GM23248 (cell line): Measurements from ENCODE around the gene ACOT11.

Experiments used
- EZH2 ChIP-seq: fragments of 200-600 bp; sonication (generic); IDR thresholded peaks from 2 replicates; pipeline ENCODE4 v1.6.1; 2018; ENCODE audit warnings: antibody characterized with exemption, mild to moderate bottlenecking; ENCODE audit not compliant: insufficient read depth, poor library complexity, severe bottlenecking
- EZH2phosphoT487 ChIP-seq: fragments of 200-600 bp; sonication (generic); IDR thresholded peaks from 2 replicates; pipeline ENCODE4 v1.6.1; 2018; ENCODE audit warnings: antibody characterized with exemption, moderate library complexity, mild to moderate bottlenecking, low read depth; ENCODE audit not compliant: insufficient read depth

DNA sequence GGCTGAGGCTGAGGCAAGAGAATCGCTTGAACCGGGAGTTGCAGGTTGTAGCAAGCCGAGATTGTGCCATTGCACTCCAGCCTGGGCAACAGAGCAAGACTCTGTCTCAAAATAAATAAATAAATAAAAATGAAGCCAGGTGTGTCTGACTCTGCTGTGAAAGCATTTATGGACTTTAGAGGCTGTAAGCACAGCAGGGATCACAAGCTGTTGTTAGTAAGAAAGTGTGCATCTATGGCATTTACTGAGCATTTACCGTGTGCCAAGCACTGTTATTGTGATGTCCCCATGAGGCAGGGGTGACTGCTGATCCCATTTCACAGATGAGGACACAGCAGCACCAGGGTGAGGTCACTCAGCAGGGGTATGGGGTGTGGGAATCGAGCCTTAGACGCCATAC is 55.2 kb downstream of the ACOT11 start:
- no peak for TF ChIP-seq EZH2phosphoT487
- TF ChIP-seq EZH2: no peak
